ENCODE results near the gene CFAP20DC. TPM values are rescaled to one million over a fixed set of nuclear protein-coding genes. Genes with fewer than 3 reads are reported as not detected.

The CFAP20DC gene
- total and polyA plus RNA-seq, 2 of the 8 experiments (the other 6 are each of a cell fraction or from before 2014, with no cell fraction given) = 2.2 to 2.8 TPM

GRCh38 chr3:58801541-58801940, 248.3 kb downstream of the CFAP20DC start (continued):
- TF ChIP-seq CHD7 (IDR thresholded peaks at IDR 0.05; ENCODE audit: insufficient replicate concordance, low read length) (no peak), RFX5 (IDR thresholded peaks at IDR 0.05; ENCODE audit: borderline replicate concordance, low read depth, low read length) (no peak), HDAC6 (IDR thresholded peaks at IDR 0.05; ENCODE audit: low read depth, low read length) (no peak), GABPA (IDR thresholded peaks at IDR 0.05; ENCODE audit: borderline replicate concordance, insufficient read depth, low read length) (no peak), POLR2AphosphoS5 (IDR thresholded peaks at IDR 0.05; ENCODE audit: low read depth, low read length) (no peak), SIRT6 (IDR thresholded peaks at IDR 0.05; ENCODE audit: low read length) (no peak), JUN (IDR thresholded peaks at IDR 0.05; ENCODE audit: low read depth, low read length) (no peak), PHF8 (conservative IDR thresholded peaks at IDR 0.05; ENCODE audit: low read depth, low read length) (no peak), CBX8 (IDR thresholded peaks at IDR 0.05; ENCODE audit: borderline replicate concordance, low read depth, low read length) (no peak), SP2 (IDR thresholded peaks at IDR 0.05; ENCODE audit: low read length) (no peak), CREB1 (IDR thresholded peaks at IDR 0.05) (no peak)
- TF ChIP-seq, protein P1, sequence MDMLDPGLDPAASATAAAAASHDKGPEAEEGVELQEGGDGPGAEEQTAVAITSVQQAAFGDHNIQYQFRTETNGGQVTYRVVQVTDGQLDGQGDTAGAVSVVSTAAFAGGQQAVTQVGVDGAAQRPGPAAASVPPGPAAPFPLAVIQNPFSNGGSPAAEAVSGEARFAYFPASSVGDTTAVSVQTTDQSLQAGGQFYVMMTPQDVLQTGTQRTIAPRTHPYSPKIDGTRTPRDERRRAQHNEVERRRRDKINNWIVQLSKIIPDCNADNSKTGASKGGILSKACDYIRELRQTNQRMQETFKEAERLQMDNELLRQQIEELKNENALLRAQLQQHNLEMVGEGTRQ (IDR thresholded peaks at IDR 0.05; ENCODE audit: low read length) = no peak

Measured in H1 (cell line).